Right atrium auricular region (tissue), 2 donors: ENCODE results near the gene SCN10A. TPM values are rescaled to one million over a fixed set of nuclear protein-coding genes. Genes with fewer than 3 reads are reported as not detected.

Experiments
- DNase-seq: peaks from one replicate; pipeline ENCODE4 v3.0.0-alpha.2; 2019; ENCODE audit warnings: low spot score
- H3K27ac ChIP-seq, 2 donors: fragments of 200-600 bp; sonication (generic); 1 replicate in 1 of 2; 2 replicates in 1 of 2; pipeline ENCODE4 v1.5.1; 2016 to 2019
- H3K27me3 ChIP-seq, 2 donors: fragments of 200-600 bp; sonication (generic); one replicate each; pipeline versions ENCODE4 v1.5.1 to v1.6.0; 2017 to 2019
- H3K36me3 ChIP-seq: fragments of 200-600 bp; sonication (generic); one replicate; pipeline ENCODE4 v1.5.1; 2016
- H3K4me1 ChIP-seq, 2 donors: fragments of 200-600 bp; sonication (generic); one replicate each; pipeline versions ENCODE4 v1.5.1 to v1.6.0; 2017 to 2019
- H3K4me3 ChIP-seq, 2 donors: fragments of 200-600 bp; sonication (generic); 1 replicate in 1 of 2; 2 replicates in 1 of 2; pipeline ENCODE4 v1.5.1; 2017 to 2019; ENCODE audit warnings: mild to moderate bottlenecking in 1 of 2, moderate library complexity in 1 of 2
- H3K9me3 ChIP-seq, 2 donors: fragments of 200-600 bp; sonication (generic); one replicate each; pipeline ENCODE4 v1.5.1; 2019
- total RNA-seq, 2 donors: library from RNA; depleted of rRNA; stranded (reverse); fragments of >200 nt; gene quantifications; one replicate each; pipeline ENCODE4 v1.1.0, GENCODE V29; 2016
- TF ChIP-seq, protein P1 (sequence below), 2 donors: fragments of 200-600 bp; sonication (generic); IDR thresholded peaks; one replicate each; pipeline ENCODE4 v1.5.1; 2019; ENCODE audit warnings: antibody characterized with exemption in 2 of 2

The SCN10A gene
- total RNA-seq, 2 donors from 2014 or later = 0.90 TPM; not detected in 1

DNA sequence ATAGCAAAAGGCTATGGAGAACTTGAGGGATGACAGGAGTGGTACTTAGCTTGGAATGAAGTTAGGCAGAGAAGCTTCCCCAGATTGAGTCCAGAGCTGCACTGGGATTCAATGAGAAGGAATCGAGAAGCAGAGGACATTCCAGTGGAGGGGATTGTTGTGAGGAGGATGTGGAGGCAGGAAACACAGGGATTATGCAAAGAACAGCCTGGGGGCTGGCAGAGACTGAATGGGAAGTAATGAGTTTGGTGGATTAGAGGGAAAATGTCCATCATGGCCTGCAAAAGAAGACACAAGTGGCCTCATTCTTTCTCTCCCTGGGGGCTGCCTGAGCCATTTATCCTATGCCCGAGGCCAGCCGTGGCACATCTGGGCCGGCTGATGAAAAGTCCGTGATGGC is 20.5 kb upstream of the SCN10A start:
- Histone ChIP-seq H3K4me1 (peaks cover 0 to 8% of the 10 kb centered on the region in 2 donors), H3K9me3 (no peaks in the 10 kb centered on the region), H3K27me3 (no peaks in the 10 kb centered on the region), H3K4me3 (no peak overlapping the region), H3K36me3 (no peaks in the 10 kb centered on the region), H3K27ac (no peak overlapping the region)
- DNase-seq = no peak
- TF ChIP-seq, protein P1, sequence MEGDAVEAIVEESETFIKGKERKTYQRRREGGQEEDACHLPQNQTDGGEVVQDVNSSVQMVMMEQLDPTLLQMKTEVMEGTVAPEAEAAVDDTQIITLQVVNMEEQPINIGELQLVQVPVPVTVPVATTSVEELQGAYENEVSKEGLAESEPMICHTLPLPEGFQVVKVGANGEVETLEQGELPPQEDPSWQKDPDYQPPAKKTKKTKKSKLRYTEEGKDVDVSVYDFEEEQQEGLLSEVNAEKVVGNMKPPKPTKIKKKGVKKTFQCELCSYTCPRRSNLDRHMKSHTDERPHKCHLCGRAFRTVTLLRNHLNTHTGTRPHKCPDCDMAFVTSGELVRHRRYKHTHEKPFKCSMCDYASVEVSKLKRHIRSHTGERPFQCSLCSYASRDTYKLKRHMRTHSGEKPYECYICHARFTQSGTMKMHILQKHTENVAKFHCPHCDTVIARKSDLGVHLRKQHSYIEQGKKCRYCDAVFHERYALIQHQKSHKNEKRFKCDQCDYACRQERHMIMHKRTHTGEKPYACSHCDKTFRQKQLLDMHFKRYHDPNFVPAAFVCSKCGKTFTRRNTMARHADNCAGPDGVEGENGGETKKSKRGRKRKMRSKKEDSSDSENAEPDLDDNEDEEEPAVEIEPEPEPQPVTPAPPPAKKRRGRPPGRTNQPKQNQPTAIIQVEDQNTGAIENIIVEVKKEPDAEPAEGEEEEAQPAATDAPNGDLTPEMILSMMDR (IDR thresholded peaks at IDR 0.05) = no peak

DNA sequence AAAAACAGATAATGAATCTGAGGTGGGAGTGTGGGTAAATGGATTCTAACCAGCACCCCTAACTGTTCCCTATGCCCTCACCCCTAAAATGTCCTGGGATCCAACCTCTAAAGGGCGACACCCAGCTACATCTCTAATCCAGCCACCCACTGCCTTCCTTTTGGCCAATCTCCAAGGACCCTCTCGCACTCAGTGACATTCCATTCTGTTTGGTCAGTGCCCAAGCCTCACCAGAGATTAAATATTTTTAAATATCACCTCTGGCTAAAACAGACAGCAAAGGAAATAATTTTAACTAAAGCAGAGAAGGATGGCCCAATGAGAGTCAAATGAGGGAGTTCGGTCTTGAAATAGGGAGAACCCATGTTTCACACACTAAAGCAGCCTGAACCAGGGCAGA is 19.9 kb upstream of the SCN10A start:
- Histone ChIP-seq H3K27me3 (no peaks in the 10 kb centered on the region), H3K9me3 (no peaks in the 10 kb centered on the region), H3K36me3 (no peaks in the 10 kb centered on the region), H3K4me1 (peaks cover 0 to 8% of the 10 kb centered on the region in 2 donors), H3K27ac (no peak overlapping the region), H3K4me3 (no peak overlapping the region)
- no peak for DNase-seq
- TF ChIP-seq, protein P1 (IDR thresholded peaks at IDR 0.05) = no peak

DNA sequence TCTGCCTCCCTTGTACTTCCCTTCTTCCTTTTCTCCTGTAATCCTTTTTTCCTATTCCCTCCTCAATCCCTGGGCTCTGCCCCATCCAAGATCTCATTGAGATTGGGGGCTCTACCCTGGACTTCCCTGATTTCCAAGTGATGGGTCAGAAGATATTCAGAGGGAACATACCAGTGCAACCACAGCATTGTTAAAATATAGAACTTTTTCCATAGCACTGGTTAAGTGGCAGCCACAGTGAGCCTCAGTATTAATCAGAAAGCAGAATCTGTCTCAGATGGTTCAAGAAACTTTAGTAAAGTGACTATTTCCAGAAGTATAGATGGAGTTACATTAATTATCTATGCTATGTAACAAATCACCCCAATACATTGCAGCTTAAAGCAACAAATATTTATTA is 18.7 kb upstream of the SCN10A start:
- H3K36me3 ChIP-seq = no peaks in the 10 kb centered on the region
- peak overlapping the region in 1 of 2 donors; percentile 24 for H3K27ac ChIP-seq
- TF ChIP-seq, protein P1 (IDR thresholded peaks at IDR 0.05) = no peak
- H3K4me1 ChIP-seq = peaks cover 0 to 8% of the 10 kb centered on the region in 2 donors
- no peak overlapping the region for H3K4me3 ChIP-seq
- no peak for DNase-seq
- no peaks in the 10 kb centered on the region for H3K9me3 ChIP-seq
- H3K27me3 ChIP-seq = no peaks in the 10 kb centered on the region

DNA sequence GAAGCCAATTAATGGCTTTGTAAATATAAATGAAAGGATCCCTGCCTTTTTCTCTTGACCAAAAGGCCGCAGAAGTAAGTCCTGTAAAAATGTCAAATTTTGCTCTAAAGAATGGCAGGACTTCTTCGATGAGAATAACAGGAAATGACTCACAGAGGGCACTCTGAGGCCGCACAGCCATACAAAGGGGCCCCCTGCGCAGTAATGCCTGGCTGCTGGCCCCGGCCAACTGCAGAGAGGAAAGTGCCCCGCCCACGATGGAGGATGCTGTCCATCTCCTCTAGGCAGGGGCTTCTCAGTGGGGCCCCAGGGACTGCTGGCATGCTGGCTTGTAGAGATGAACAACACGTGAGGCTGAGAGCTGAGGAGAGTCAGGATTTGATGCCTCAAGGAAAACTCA is 18.1 kb upstream of the SCN10A start:
- Histone ChIP-seq H3K4me1 (peaks cover 0 to 8% of the 10 kb centered on the region in 2 donors), H3K36me3 (no peaks in the 10 kb centered on the region), H3K4me3 (no peak overlapping the region), H3K27me3 (no peaks in the 10 kb centered on the region), H3K27ac (peak overlapping the region in 1 of 2 donors; percentile 24), H3K9me3 (no peaks in the 10 kb centered on the region)
- TF ChIP-seq, protein P1 (IDR thresholded peaks at IDR 0.05) = no peak
- peak; percentile 68 for DNase-seq

DNA sequence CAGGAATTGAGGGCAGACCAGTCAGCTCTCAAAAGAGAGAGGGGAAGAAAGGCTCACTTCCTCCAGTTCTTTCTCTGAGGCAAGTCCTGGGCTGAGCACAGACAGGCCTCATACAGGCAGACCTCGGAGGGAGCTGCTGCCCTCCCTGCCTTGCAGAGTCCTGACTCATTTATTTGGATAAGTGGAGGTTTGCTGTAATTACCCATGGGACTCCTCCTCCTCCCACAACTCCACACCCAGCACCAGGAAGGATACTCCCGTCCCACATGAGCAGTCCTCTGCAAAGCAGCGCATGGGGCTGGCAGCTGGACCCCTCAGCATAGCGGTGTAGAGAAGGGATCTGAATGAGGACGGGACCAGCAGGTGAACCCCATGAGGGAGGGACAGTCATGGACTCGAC is 13.4 kb upstream of the SCN10A start:
- TF ChIP-seq, protein P1 (IDR thresholded peaks at IDR 0.05) = no peak
- no peaks in the 10 kb centered on the region for H3K27me3 ChIP-seq
- H3K9me3 ChIP-seq = no peaks in the 10 kb centered on the region
- H3K27ac ChIP-seq = no peak overlapping the region
- peak; percentile 66 for DNase-seq
- H3K4me1 ChIP-seq = peaks cover 0 to 5% of the 10 kb centered on the region in 2 donors
- H3K36me3 ChIP-seq = no peaks in the 10 kb centered on the region
- H3K4me3 ChIP-seq = no peak overlapping the region

DNA sequence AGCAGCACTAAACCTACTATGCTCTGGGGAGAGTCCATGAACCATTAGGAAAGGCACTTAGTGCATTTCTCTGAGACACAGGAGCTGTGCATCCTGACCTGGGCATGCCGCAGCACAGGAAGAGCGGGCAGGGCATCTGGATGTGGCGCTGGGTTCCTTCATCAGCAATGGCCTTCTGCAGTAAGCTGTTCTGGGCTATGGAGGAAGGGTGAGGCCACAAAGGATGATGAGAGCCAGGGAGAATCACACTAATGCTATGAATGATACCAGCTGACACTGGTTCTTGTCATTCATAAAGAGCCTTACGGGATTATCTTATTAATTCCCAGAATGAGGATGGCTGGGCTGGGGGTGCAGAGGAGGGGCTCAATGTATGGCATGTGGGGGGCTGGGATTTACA is 12.7 kb upstream of the SCN10A start:
- Histone ChIP-seq H3K4me3 (no peak overlapping the region), H3K36me3 (no peaks in the 10 kb centered on the region), H3K27me3 (no peaks in the 10 kb centered on the region), H3K4me1 (no peaks in the 10 kb centered on the region), H3K27ac (no peak overlapping the region), H3K9me3 (no peaks in the 10 kb centered on the region)
- DNase-seq = no peak
- TF ChIP-seq, protein P1 (IDR thresholded peaks at IDR 0.05) = no peak
